DMS 273 (cell line): ENCODE data around the gene CD300LG.
"Not testable (repeated sequence)": the region's sequence is repeated elsewhere in the genome, so short reads cannot be mapped to it uniquely, and the experiment has no call there.

Experiments
- DNase-seq: peaks from one replicate; lab custom pipeline; 2025; ENCODE audit not compliant: unreplicated experiment; lab: John Stamatoyannopoulos, UW

CD300LG gene, protein sequence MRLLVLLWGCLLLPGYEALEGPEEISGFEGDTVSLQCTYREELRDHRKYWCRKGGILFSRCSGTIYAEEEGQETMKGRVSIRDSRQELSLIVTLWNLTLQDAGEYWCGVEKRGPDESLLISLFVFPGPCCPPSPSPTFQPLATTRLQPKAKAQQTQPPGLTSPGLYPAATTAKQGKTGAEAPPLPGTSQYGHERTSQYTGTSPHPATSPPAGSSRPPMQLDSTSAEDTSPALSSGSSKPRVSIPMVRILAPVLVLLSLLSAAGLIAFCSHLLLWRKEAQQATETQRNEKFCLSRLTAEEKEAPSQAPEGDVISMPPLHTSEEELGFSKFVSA

DNA sequence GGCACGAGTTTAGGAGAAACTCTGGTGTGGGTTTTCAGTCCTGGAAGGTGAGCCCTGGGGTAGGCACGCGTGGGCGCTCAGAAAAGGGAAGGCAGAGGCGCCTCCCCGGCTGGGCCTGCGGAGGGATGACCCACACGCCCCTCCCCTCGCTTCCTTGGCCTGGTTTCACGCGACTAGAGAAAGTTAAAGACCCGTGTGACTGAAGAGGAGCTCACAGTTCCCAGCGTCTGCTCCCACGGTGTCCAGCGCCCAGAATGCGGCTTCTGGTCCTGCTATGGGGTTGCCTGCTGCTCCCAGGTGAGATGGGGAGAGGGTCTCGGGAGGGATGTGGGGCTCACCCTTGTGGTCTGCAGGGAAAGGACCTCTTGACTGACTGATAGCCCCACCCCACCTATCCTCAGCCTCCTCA lies at the start of gene CD300LG:
Gene CD300LG, plus strand, starts transcription at position 214 of the 409 bp plus-strand sequence. Its CDS starts 41 bp downstream, at position 255.
- DNase-seq = no peak

DNA sequence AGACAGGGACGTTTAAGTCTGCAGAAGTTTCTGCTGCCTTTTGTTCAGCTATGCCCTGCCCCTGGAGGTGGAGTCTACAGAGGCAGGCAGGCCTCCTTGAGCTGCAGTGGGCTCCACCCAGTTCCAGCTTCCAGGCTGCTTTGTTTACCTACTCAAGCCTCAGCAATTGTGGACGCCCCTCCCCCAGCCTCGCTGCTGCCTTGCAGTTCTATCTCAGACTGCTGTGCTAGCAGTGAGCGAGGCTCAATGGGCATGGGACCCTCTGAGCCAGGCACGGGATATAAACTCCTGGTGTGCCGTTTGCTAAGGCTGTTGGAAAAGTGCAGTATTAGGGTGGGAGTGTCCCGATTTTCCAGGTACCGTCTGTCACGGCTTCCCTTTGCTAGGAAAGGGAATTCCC lies 49.0 kb upstream of the CD300LG start:
- DNase-seq = not testable (repeated sequence)

DNA sequence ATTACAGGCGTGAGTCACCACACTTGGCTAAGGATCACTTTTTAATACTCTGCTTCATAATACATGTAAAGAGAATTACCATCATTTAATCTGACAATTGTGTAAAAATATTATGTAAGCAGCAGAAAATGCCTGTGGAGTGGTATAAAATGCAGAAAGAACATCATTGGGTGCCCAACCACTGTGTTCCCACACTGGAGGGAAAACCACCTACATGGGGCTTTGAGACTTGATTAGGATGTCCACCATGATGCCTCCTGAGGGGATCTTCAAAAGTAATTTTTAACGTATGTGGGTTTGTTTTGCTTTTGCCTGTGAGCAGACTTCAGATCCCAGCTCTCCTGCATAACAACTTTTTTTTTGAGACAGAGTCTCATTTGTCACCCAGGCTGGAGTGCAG lies 47.9 kb upstream of the CD300LG start:
- no peak for DNase-seq

DNA sequence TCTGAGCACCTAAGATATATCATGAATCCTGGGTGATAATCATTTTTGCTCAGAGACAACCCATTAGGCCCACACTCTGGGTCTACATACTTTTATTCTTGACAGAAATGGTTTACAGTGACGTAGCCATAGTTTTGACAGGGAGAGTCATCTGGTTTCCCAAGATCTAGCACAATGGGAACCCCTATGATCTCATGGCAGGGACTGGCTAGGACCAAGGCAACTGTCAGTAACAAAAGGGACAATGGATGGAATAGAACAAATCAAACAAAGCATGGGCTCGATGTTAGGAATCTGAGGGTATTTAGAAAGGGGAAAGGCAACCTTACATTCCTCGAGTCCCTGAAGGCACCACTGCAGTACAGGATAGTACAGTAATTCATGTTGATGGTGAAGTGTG lies 46.2 kb upstream of the CD300LG start:
- DNase-seq = no peak

DNA sequence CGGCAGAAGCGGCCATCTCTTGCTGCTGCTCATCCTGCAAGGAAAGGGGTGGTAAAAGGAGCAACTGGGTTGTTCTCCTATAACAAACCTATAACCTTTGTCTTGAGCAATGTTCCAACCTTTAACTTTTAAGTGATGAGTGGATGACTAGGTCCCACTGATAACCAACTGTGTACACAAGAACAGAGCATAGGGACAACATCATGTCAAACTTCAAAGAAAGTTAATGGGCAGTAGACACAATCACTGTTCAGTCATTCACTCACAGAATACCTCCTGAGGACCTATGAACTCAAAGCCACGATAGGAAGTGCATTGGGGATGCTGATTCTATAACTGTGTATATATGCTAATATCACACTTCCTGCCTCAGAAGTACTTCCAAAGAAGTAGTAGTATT lies 45.1 kb upstream of the CD300LG start:
- DNase-seq = no peak

DNA sequence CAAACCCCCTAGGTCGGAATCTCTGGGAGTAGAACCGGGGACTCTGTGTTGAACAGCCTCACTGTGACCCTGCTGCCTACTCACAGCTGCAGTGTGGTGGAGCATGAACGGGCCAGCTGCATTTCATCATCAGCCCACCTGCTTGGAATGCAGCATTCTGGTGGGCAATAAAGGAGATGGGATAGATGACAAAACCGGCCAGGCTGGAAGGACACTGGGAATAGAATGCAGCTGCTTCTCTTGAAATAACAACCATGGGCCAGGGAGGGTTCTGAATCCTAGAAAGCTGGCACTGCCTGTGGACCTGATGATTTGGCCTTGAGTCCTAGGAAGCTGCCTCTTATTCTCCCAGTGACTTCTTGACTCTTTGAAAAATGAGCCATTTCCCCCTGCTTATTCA lies 43.2 kb upstream of the CD300LG start:
- no peak for DNase-seq

DNA sequence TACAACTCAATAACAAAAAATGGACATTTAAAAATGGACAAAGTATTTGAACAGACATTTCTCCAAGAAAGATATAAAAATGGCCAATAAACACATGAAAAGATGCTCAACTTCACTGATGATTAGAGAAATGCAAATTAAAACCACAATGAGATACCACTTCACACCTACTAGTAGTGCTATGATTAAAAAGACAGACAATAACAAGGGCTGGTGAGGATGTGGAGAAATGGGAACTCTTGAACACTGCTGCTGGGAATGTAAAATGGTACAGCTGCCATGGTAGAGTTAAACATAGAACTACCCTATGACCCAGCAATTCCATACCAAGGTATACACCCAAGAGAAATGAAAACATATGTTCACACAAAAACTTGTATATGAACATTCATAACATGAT lies 41.9 kb upstream of the CD300LG start:
- no peak for DNase-seq

DNA sequence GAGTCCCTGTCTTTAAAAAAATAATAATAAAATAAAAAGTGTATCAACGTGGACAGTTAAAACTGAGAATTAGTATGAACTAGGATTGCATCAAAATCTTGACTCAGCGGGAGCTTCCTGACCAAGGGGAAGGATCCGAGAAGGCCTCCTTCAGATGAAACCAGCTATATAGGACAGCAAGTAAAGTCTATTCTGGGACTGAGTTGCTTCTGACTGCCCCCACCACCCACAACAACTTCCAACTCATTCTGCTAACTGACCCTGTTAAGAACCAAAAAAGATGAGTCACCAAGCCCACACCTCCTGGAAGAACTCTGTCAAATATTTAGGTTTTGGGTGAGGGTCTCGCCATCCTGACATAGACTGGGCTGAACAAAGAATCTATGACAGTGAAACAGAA lies 38.9 kb upstream of the CD300LG start:
- no peak for DNase-seq

DNA sequence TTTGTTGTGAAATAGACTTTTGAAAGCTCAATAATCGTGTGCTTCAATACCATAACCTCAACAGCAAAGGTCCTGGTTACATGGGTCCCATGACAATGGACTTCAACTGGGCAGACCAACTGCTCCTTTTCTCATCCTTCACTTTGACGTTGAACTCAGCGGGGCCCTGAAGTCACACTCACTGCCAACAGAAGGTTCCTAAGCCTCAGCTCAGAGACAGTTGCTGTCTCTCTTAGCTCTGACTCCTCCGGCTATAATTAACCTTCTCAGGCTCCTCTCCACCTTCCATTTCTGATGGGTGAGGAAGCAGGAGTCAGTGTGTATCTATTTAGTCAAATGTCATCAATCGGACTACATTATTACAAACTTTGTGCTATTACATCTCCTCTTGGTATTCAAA lies 37.9 kb upstream of the CD300LG start:
- no peak for DNase-seq

DNA sequence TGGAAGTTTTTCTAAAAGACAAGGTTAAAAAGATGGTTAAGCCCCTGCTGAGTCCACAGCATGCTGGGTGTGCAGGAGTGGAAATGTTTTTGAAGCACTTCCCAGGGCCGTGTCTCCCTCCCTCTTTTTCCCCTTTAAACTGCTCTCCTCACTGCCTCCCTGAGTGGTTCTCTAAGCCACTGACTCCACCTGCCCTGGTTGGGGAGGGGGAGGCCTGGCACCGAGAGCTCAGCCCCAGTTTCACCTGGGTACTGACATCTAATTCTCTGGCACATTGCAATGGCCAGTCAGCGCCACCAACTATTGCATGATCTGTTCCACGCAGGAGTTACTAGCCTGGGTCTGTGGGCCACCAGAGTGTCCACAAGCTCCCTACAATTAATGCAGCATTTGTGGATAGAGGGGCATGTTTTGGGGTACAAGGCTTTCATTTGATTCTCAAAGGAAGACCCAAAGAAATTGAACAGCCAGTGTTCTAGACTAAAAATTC lies 36.7 kb upstream of the CD300LG start:
- no peak for DNase-seq

DNA sequence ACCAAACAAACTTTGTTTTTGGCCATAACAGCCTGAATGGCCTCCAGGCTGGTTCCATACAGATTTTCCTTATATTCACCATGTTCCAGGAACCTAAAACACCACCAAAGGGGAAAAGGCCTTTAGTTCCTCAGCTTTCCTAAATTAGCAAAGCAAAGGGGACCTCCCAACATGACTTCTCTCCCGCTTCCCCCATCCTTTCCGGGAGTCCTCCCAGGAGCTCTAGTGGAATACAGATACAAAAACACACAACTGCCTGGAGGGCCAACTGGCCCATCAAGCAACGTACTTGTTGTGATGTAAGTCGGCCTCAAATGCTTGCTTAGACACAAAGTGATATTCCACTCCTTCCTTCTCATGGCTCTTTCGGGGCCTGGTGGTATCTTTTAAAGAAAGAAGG lies 36.2 kb upstream of the CD300LG start:
- DNase-seq = no peak

DNA sequence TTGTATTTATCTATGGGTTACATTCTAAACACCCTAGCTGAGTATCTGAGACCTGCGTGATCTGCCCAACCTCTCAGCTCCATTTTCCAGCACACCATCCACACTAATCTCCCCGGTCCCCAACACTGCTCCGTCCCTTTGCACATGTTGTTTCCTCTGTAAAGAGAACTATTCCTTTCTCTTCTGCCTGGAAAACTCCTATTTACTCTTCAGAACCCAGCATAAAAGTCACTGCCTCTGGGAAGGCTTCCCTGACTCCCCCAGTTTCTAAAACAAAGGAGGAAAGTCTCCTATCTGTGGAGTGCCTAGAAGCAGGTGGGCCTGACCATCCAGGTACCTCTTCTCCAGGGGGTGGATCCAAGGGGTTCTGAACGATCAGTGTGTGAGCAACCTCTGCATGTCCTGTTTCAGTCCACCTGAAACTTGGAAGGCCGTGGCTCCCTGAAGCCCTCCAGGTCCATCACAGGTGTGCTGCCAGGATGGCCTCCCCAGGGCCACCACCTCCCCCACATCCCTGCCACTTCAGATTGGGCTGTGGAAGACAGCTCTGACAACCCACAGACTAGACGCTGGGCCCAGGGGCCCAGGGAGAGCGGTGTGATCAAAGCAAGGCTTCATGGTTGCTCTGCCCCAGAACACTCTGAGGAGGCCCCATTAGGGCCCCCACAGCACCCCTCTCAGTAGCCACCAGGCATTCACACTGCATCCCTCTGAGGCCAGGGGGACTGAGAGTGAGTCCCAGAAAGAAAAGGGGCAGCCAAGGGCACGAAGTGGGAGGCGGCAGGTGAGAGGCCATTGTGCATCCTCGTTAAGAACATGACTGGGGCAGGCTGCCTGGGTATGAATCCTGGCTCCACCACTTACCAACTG lies 34.3 kb upstream of the CD300LG start:
- DNase-seq = no peak

DNA sequence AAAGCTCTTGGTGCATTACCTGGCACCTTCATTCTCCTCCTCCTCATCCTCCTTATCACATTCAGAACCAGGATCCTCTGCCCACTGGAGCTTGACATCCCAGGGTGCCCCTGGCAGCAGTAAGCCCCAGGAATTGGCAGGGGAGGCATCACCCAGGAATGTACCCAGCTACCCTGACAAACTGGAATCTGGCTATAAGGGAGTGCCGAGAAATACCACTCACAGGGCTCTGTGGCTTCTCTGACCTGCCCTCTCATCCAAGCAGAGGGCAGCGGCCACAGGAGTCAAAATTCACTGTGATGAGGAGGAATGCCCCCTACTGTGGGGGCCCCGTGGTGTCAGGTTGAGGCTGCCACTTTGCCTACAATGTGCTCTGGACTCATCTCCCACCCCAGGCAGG lies 33.6 kb upstream of the CD300LG start:
- DNase-seq = no peak

DNA sequence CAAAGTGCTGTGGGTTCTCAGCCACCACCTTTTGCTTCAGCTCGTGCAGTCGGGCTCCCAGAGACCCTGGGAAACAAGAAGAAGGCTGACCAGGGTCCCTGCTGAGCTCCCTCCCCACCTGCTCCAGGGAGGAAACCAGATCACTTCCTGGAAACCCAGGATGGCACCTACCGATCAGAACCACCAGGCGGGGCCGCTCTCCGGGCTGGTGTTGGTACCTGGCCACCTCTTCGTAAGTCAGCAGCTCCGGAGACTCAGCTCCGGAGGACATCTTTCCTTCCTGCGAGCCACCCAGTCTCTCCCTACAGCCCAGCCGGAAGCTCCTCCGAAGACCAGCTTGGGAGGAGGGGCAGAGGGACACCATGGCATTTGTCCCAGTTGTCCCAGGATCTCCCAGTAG lies 33.0 kb upstream of the CD300LG start:
- DNase-seq = no peak

DNA sequence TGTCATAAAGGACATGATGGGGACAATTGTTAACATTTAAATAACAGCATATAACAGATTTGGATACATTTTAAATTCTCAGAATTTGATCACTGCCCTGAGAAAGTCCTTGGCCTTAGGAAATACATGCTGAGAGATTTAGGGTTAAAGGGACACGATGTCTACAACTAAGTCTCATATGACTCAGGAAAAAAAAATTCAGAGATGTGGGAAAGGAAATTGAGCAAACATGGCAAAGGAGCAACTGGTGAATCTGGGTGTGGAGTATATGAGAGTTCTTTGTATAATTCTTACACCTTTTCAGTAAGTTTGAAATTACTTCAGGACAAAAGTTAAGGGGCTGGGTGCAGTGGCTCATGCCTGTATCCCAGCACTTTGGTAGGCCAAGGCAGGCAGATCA lies 32.3 kb upstream of the CD300LG start:
- DNase-seq = no peak

DNA sequence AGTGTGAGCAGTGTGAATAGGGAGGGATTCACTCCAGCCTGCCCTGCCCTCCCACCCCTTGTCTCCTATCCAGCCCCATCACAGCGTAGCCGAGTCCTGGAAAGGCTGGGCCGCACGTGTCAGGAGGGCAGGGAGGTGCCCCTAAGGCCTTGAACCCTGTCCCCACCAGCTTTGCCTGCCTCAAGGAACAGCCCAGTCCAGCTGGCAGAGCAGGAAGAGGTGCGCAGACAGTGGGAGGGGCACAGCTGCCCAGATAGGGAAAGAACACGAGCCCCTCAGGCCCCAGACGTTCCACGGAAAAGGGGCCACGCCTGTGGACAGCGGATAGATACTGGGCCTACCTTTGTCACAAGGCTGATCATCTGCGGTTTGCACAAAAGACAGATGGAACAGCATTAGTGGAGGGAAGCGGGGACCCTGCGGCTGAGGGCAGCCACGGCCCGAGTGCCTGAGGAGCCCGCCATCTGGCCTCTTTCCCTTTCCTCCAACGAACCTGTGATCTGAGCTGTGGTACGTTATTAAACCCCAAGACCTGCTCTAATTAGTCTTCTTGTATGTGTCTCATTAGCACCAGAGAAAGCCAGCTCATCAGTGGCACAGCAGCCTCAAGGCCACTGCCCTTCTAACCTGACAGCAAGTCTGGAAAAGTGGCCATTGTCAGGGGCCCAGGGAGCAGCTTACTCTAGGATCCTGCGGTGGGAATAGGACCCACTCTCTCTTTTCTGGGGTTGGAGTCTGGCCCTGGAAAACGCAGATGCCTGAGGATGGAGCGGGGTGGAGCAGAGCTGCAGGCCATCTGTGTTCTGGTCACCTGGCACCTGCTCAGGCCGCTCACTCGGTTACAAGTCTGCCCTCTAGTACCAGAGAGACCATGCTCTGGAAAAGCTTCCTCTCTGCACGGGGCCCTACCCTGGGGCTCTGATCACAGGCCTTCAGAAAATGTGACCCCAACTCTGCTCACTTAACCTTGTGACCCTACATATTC lies 30.3 kb upstream of the CD300LG start:
- peak; percentile 34 for DNase-seq

DNA sequence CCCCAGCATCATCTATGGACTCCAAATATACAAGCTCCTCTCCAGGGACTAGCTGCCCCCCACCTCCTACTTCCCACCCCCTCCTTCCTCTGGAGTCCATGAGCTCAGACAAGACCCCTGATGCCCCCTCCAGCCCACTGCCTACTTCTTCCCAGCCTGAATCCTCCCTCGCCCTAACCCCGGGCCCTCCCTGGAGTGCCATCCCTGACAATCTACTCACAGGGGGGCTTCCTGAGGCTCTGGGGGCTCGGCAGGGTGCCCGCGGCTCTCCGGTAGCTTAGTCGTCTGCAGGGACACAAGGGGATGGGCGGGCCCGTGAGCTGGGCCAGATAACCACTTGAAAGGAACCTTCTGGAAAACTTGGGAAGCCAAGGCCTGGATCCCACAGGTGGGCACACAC lies 29.1 kb upstream of the CD300LG start:
- no peak for DNase-seq

DNA sequence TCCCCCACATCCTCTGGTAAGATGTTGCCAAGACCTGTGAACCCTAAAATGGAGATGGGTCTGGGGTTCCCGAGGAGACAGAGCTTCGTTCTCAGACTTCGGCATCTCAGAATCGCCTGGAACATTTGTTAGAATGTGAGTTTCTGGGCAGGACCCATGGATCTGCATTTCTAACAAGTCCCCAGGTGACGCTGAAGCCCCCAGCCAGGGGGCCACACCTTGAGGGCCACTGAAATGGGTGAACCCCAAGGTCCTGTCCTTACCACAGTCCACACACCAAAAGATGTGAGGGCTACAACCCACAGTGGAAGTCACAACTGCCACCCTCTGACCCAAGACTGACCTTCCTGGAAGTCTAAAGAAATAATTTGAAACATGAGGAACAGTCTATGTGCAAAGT lies 28.0 kb upstream of the CD300LG start:
- DNase-seq = no peak

DNA sequence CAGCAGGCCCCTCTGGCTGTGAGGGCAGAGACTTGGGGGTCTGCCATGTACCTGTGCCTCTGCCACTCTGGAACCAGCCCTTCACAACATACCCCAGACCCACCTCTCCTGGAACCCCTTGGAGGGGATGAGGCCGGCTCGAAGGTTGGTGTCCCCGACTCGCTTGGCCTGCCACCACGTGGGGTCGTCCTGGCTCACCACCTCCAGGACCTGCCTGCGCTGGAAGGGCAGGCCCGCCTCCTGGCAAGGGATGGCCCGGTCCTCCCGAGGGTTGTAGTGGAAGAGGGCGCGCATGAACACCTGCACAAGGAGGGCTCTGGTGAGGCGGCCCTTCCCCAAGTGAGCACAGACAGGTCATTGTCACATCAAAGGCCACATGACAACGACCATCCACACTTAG lies 26.2 kb upstream of the CD300LG start:
- DNase-seq = no peak

DNA sequence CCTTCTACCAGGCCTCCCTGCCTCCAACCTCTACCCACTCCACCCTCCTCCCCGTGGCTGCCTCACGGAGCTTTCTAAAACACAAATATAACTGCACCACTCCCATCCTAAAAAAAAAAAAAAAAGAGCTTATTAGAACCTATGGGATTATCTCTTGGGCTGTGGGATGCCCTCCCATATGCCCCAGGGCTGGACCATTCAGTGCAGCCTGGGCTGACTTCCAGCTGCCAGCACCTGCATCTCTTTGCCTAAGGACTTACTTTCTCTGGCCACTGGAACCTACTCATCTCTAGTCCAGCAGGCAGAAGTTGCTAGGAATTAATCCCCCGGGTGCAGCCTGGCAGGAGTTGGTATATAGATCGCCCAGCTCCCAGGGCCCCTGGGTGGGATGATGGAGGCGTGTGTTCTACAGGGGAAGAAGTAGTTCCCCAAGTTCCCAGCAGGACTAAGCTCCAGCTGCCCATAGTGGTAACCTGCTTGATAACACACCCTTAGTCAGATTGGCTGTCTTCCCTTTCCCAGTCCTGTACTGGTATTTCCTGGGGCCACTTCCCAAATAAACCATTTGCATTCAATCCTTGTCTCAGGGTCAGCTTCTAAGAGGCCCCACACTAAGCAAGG lies 24.3 kb upstream of the CD300LG start:
- peak; percentile 33 for DNase-seq
